T1000 (cell line): ENCODE results near the gene CMTM6.
"Not testable (repeated sequence)": the region's sequence is repeated elsewhere in the genome, so short reads cannot be mapped to it uniquely, and the experiment has no call there.

Experiments
- DNase-seq: peaks from one replicate; lab custom pipeline; 2025; ENCODE audit warnings: mixed read lengths; lab: John Stamatoyannopoulos, UW

CMTM6 gene

DNA sequence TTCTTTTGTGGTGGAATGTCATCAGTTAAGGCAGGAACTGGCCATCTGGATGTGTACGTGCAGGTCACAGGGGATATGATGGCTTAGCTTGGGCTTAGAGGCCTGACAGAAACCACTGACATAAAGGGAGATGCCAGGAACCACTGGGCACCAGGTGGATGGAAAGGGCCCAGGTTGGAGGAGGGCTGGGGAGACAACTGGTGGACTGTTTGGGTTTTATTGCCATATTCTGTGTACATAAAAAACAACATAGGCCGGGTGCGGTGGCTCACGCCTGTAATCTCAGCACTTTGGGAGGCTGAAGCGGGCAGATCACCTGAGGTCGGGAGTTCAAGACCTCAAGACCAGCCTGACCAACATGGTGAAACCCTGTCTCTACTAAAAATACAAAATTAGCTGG is 35.8 kb downstream of the CMTM6 start:
- DNase-seq = not testable (repeated sequence)

- not testable (repeated sequence) for DNase-seq
Observed at GRCh38 chr3:32464726-32465125, 37.9 kb downstream of the CMTM6 start.

GRCh38 chr3:32463415-32463814 is 39.2 kb downstream of the CMTM6 start:
- DNase-seq = not testable (repeated sequence)

GRCh38 chr3:32462191-32462986 is 40.3 kb downstream of the CMTM6 start:
- DNase-seq = not testable (repeated sequence)

GRCh38 chr3:32460817-32461496 is 41.7 kb downstream of the CMTM6 start:
- not testable (repeated sequence) for DNase-seq

- no peak for DNase-seq
Observed at GRCh38 chr3:32460031-32460749, 42.5 kb downstream of the CMTM6 start.

DNA sequence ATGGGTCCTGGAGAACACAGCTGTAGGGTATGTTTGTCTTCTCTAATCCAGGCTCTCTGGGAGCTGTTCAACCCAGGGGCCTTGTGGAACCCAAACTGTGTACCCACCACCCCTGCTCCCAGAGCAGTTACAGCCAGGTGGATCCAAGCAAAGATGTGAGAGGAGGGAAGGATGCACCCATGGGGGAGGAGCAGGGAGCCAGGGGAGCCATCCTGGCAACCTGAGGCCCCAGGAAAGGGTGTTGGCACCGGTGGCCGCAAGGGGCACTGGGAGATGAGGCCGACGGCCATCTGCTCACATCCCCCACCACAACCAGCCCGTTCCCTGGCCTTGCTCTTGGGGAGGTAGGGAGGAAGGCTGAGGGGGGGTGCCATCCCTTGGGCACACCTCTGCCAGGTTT is 43.2 kb downstream of the CMTM6 start:
- DNase-seq = no peak

GRCh38 chr3:32457971-32458471 is 44.6 kb downstream of the CMTM6 start:
- DNase-seq = no peak

GRCh38 chr3:32456429-32457130 is 46.1 kb downstream of the CMTM6 start:
- no peak for DNase-seq

DNA sequence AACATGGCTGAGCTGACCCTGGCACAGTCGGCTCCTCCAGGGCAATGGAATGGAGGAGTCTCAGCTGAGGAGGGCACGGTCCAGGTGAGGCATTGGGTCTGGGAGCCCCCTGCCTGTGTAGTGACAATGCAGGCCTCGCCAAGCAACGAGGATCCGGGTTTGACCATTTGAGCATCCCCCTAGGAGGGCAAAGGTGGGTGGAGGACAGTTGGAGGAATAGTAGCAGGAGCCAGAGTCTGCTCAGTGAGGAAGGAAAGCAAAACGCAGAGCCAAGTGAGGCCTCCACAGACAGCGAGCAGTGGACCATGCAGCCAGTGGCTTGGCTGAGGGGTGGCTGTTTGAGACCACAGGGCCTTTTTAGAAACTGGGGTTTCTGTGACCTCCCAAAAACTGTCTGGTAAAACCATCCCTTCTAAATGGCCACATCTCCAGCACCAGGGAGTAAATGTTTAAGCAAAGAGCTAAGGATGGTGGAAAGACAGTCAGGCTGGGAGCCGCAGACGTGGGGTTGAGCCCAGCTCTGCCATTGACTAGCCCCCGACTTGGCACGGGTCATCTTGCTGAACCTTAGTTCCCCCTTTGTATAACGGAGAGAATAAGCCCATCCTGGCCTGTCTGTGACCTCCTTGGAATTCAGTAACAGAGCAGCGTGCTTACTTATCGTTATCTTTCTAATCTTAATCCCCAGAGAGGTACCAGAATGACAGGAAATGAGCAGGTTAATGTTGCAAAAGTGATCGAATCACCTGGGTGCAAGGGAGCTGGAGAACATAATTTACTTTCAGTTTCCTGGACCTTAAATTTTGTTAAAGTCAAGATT is 46.8 kb downstream of the CMTM6 start:
- no peak for DNase-seq

DNA sequence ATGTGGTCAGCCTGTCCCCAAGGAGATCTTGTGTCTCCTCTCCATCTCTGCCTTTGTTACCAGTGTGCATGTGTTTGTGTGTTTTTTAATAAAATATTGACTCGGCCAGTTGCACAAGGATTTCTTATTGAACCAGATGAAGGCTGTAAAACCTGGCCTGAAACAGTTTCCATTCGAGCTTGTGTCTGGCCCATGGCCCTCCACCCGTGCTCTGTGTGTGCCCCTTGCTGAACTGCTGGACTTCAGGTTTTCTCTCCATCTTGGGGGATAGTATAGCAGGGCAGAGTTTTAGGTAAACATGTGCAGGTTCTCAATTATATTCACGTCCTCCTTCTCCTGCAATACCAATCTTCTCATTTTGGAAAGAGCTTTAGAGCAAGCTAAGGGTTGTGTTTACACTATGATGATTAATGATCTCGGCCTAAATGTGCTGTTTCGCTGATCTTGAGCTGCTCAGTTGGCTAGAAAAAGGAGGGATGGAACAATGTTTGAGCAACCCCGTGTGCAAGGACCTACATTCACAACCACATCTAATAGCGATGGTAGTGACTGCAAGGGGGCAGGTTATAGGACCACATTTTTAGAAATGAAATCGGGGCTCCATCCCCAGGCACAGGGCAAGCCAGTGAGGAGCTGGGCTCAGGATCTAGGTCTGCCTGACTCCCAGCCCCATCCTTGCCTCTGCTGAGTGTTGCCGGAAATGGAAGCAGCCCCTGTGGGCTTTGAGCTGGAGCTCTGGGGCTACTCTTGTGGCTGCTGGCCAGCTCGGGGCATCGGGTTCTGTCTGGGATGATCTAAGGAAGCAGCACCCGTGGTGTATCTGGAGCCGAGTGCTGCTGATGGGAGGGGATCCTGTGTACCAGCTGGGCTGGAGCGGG is 47.7 kb downstream of the CMTM6 start:
- DNase-seq = no peak

DNA sequence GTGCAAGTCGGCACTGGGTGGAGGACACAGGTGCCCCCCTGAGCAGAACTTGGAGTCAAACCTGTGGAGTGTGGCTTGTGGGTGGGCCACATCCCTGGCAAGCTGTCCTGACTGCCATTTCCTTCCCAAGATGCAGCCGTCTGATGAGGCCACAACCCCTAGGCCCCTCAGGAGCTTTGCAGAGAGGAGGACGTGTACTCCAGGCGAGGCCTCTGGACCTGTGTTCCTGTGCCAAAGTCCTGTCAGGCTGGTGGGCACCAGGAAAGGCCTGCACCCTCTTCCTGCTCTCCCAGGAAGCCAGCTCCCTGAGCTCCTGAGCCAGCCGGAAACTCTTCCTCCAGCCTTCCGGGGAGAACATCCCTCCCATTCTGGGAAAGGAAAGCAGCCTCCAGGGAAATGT is 48.5 kb downstream of the CMTM6 start:
- no peak for DNase-seq

DNA sequence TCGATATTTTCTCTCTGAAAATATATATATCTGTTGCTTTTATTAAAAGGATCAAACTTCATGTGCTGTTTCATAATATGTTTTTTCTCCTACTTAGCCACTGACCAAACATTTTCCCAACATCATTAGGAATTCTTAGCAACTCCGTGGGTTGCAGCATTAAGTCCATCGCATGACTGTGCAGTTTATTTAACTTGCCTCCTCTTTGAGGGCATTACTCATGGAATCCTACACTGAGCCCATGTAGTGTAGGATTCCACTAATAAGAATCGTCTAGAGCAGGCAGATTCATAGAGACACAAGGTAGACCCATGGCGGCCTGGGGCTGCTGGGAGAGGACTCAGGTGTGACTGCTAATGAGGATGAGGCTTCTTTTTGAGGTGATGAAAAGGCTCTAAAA is 49.3 kb downstream of the CMTM6 start:
- DNase-seq = no peak

GRCh38 chr3:32452009-32452408 is 50.6 kb downstream of the CMTM6 start:
- DNase-seq = no peak

- DNase-seq = no peak
Observed at GRCh38 chr3:32450992-32451659, 51.5 kb downstream of the CMTM6 start.

GRCh38 chr3:32450426-32450825 is 52.2 kb downstream of the CMTM6 start:
- DNase-seq = no peak

- no peak for DNase-seq
Observed at GRCh38 chr3:32449691-32450090, 53.0 kb downstream of the CMTM6 start.

DNA sequence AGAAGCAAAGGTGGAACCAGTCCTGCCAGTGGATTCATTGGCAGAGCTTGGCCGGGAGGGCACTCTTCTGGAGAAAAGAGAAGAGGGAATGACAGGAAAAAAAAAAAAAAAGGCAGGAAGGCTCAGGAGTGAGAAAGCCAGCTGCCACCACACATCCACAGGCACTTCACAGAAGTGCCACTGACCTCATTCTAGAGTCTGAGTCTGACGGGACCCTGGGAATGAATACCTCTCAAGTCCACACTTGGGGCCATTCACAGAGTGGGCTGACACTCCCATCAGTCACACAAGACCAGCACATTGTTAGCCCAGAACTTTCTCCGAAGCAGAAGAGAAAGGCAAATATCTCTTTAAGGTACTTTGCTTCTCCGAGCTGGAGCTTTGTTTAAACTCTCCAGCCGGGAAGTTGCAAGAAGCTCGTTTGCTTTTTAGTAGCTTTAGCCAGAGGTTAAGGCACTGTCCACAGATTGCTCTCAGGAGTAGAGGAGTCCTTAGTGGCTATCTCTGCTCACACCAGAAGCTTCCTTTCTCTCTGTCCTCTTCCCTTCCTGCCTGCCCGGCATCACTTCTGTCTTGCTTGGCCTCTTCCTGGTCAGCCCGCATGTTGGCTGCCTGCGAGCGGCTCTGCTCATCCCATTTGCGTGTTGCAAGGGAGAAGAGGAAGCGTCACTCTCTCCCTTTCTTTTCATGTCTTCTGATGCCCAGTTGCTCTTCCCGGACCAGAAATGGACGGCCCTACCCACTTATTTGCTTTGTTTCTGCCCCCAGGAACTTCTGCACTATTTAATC is 53.8 kb downstream of the CMTM6 start:
- no peak for DNase-seq
